OCI-LY1 (cell line): ENCODE data around the gene CRKL.

Experiments used
- CTCF ChIP-seq: fragments of 200-600 bp; sonication (generic), shearing (Covaris generic); IDR thresholded peaks from 2 replicates; pipeline ENCODE4 v1.5.1; 2017; ENCODE audit warnings: mild to moderate bottlenecking, antibody characterized with exemption, low read length, moderate library complexity, mixed read lengths
- EZH2 ChIP-seq: fragments of 200-600 bp; sonication (generic), shearing (Covaris generic); IDR thresholded peaks from 2 replicates; pipeline ENCODE4 v1.8.0; 2017; ENCODE audit warnings: borderline replicate concordance, mixed run types, mild to moderate bottlenecking, antibody characterized with exemption, low read length, moderate library complexity, mixed read lengths

DNA sequence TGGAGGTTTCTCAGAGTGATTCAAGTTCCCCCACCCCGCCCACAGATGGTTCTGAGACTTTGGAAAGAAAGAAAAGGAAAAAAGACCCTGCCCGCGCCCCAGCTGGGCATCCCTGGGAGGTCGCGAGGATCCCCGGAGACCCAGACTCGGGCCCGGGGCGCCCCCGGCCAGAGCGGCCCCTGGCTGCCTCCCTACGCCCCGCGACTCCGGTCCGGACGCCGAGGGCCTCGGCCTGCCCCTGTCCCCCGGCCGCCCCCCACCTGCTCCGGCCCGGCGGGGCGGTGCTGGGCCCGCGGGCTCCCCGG, 47.5 kb downstream of the CRKL start:
- TF ChIP-seq CTCF = no peak
- TF ChIP-seq EZH2 = no peak
